Lower lobe of right lung (tissue), 2 donors: Measurements from ENCODE around the gene TOP3A. TPM values are rescaled to one million over a fixed set of nuclear protein-coding genes. Genes with fewer than 3 reads are reported as not detected.

Experiments
- ATAC-seq, 2 donors: fragments of 200-7000 bp; cut with Tn5 transposase; one replicate each; pipeline ENCODE4 v1.9.1; 2020 to 2022; ENCODE audit warnings: mild to moderate bottlenecking in 2 of 2, moderate library complexity in 2 of 2
- DNase-seq: peaks from one replicate; pipeline ENCODE4 v3.0.0-alpha.2; 2020
- H3K27ac ChIP-seq: fragments of 200-600 bp; one replicate; pipeline ENCODE4 v1.8.0; 2022
- H3K27me3 ChIP-seq: fragments of 200-600 bp; one replicate; pipeline ENCODE4 v1.8.0; 2022; ENCODE audit warnings: low read depth
- H3K36me3 ChIP-seq: fragments of 200-600 bp; one replicate; pipeline ENCODE4 v1.8.0; 2022; ENCODE audit warnings: mild to moderate bottlenecking
- H3K4me1 ChIP-seq: fragments of 200-600 bp; one replicate; pipeline ENCODE4 v1.8.0; 2022
- H3K4me3 ChIP-seq: fragments of 200-600 bp; one replicate; pipeline ENCODE4 v1.8.0; 2022; ENCODE audit warnings: mild to moderate bottlenecking
- H3K9me3 ChIP-seq: fragments of 200-600 bp; one replicate; pipeline ENCODE4 v1.8.0; 2022
- CTCF ChIP-seq: fragments of 200-600 bp; IDR thresholded peaks from one replicate; pipeline ENCODE4 v1.8.0; 2022; ENCODE audit warnings: antibody characterized with exemption, mild to moderate bottlenecking
- intact Hi-C: fragments of 100-400 bp; cut with DNase I; formaldehyde crosslinking; loops from one replicate; pipeline ENCODE4 v1.11.0; 2022
- total RNA-seq: library from RNA; stranded (reverse); fragmentation: NEBNext Ultra II Directional; extraction: Animal tissue kit (Norgen Biotek cat#: 25700); gene quantifications from one replicate; pipeline ENCODE4 v1.2.1, GENCODE V29; 2021
- donor health status: DM: no; HTN: yes; CAD: no; lungs with severe emphysema.

Gene TOP3A
- total RNA-seq, 1 donor from 2014 or later, result 31.2 TPM

- H3K9me3 ChIP-seq, result no peaks in the 10 kb centered on the region
- H3K27ac ChIP-seq, result no peak overlapping the region
- no peak for TF ChIP-seq CTCF
- H3K27me3 ChIP-seq, result no peaks in the 10 kb centered on the region
- peaks cover 24% of the 10 kb centered on the region for H3K36me3 ChIP-seq
- ATAC-seq, result no peak
- intact Hi-C loops, result no loop called here
- H3K4me1 ChIP-seq, result no peaks in the 10 kb centered on the region
- H3K4me3 ChIP-seq, result no peak overlapping the region
- no peak for DNase-seq
Observed at GRCh38 chr17:18270046-18270931, 44.5 kb downstream of the TOP3A start.

- ATAC-seq (peak; percentile 20 to 29), DNase-seq (no peak)
- Histone ChIP-seq H3K4me1 (peaks cover under 1% of the 10 kb centered on the region), H3K36me3 (peaks cover 28% of the 10 kb centered on the region), H3K4me3 (no peak overlapping the region), H3K27me3 (no peaks in the 10 kb centered on the region), H3K27ac (no peak overlapping the region), H3K9me3 (no peaks in the 10 kb centered on the region)
- TF ChIP-seq CTCF, result no peak
- intact Hi-C loops, result no loop called here
Observed at GRCh38 chr17:18267927-18268711, 46.7 kb downstream of the TOP3A start.

DNA sequence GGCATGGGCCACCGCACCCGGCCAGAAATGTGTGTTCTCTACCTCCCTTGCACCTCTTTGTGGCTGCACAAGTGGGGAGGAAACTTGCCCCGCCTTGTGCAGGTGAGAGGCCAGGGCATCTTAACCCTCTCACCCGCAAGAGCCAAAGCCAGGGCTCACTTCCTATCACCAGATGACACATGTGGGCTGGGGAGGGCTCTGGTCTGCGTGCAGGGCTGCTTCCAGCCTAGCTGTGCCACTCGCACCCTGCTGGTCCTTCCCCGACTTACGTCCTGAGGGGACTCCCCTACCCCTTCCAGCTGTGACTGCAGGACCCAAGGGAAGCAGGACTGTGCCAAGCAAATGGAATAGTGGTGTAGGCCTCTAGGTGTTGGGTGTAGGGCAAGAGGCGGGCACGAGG lies 47.4 kb downstream of the TOP3A start:
- H3K27me3 ChIP-seq, result no peaks in the 10 kb centered on the region
- DNase-seq (no peak), ATAC-seq (no peak)
- intact Hi-C loops, result no loop called here
- peaks cover 6% of the 10 kb centered on the region for H3K4me1 ChIP-seq
- H3K4me3 ChIP-seq, result no peak overlapping the region
- H3K36me3 ChIP-seq, result peaks cover 28% of the 10 kb centered on the region
- no peak overlapping the region for H3K27ac ChIP-seq
- TF ChIP-seq CTCF, result no peak
- H3K9me3 ChIP-seq, result no peaks in the 10 kb centered on the region

GRCh38 chr17:18263885-18264682 lies 50.7 kb downstream of the TOP3A start:
- H3K9me3 ChIP-seq, result no peaks in the 10 kb centered on the region
- peaks cover 31% of the 10 kb centered on the region for H3K4me1 ChIP-seq
- no peaks in the 10 kb centered on the region for H3K27me3 ChIP-seq
- ATAC-seq (no peak), DNase-seq (no peak)
- no peak overlapping the region for H3K4me3 ChIP-seq
- intact Hi-C loops, result no loop called here
- H3K36me3 ChIP-seq, result peaks cover 28% of the 10 kb centered on the region
- TF ChIP-seq CTCF, result no peak
- no peak overlapping the region for H3K27ac ChIP-seq

GRCh38 chr17:18262641-18263040 lies 52.2 kb downstream of the TOP3A start:
- no peak for TF ChIP-seq CTCF
- H3K27me3 ChIP-seq, result no peaks in the 10 kb centered on the region
- ATAC-seq (no peak), DNase-seq (peak; percentile 81)
- H3K27ac ChIP-seq, result no peak overlapping the region
- intact Hi-C loops, result no loop called here
- no peaks in the 10 kb centered on the region for H3K9me3 ChIP-seq
- peaks cover 37% of the 10 kb centered on the region for H3K4me1 ChIP-seq
- no peak overlapping the region for H3K4me3 ChIP-seq
- H3K36me3 ChIP-seq, result peaks cover 28% of the 10 kb centered on the region
